ENCODE results near the gene SRPK1. TPM values are rescaled to one million over a fixed set of nuclear protein-coding genes. Genes with fewer than 3 reads are reported as not detected.

The SRPK1 gene
- total RNA-seq, 2 experiments from 2014 or later: 65.9 to 66.0 TPM

DNA sequence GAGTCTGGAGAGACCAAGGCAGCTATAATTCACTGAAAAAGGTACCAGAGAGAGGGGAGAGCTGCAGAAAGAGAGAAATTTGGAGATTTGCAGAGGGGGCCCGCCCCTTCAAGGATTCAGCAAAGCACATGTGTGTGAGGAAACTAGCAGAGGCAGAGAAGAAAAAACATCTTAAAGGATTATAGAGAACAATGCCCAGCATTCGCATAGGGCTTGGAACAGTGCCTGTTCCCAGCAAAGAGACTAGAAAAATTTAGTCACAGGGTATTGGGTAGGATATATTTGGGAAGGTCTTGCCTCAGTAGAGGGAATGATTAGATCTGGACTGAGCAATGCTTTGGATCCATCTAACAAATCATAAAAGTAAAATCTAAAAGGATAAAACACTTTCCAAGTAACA, 44.0 kb downstream of the SRPK1 start:
- DNase-seq: no peak

DNA sequence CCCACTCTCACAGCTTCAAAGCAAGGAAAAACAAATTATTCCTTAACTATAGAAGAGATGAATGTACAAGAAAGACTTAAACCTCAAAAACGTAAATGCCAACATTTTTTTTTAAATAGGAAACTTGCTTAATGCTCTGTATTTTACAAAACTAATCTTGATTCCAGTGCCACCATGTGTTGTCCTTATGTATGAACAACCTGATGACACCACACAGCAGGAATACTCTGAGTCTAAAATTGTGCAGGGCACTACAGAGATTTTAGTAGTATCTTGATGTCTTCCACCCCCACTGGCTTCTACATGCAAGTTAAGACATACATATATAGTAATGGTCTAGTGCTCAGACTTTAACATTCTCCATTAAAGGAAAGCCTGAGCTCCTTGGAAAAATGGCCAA, 46.2 kb downstream of the SRPK1 start:
- Mint-ChIP-seq H3K27ac (no peak overlapping the region), H3K4me3 (no peak overlapping the region), H3K36me3 (ENCODE audit: low read depth) (peaks cover 50% of the 10 kb centered on the region), H3K4me1 (peaks cover 5% of the 10 kb centered on the region), H3K9me3 (no peaks in the 10 kb centered on the region), H3K27me3 (no peaks in the 10 kb centered on the region)
- ChIA-PET POLR2A (no interaction called here), CTCF (interaction anchor here (0.6 to 0.9 kb wide), 2 partner anchors 13 to 478 kb away, joined by 3 to 4 read pairs; no protein-coding TSS in a partner anchor)
- DNase-seq: no peak

More for the DNA sequence above, 44.0 kb downstream of the SRPK1 start:
- CTCF ChIA-PET: interaction anchor here (0.9 kb wide), 1 partner anchor 15 kb away, joined by 3 read pairs; no protein-coding TSS in a partner anchor
- POLR2A ChIA-PET: no interaction called here
- peaks cover 59% of the 10 kb centered on the region for H3K36me3 Mint-ChIP-seq (ENCODE audit: low read depth)
- H3K27ac Mint-ChIP-seq: no peak overlapping the region
- no peaks in the 10 kb centered on the region for H3K27me3 Mint-ChIP-seq
- H3K9me3 Mint-ChIP-seq: peaks cover 14% of the 10 kb centered on the region
- H3K4me3 Mint-ChIP-seq: no peak overlapping the region
- H3K4me1 Mint-ChIP-seq: peaks cover 5% of the 10 kb centered on the region

DNA sequence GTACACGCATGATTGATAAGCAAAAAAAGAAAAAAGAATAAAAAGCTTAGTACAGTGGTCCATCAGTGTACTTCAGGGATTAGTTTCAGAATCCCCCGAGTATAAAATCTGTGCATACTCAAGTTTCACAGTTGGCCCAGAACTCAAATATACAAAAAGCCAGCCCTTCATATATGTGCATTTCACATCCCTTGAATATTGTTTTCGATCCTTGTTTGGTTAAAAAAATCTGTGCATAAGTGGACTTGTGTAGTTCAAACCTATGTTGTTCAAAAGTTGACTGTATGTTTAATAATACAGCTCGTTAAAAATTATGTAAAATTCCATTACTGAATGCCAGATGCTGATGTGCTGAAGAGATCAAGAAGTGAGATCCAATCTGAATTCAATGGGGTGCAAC, 61.5 kb downstream of the SRPK1 start:
- H3K27ac Mint-ChIP-seq: no peak overlapping the region
- H3K36me3 Mint-ChIP-seq (ENCODE audit: low read depth): peaks cover 70% of the 10 kb centered on the region
- peaks cover 2% of the 10 kb centered on the region for H3K9me3 Mint-ChIP-seq
- H3K4me3 Mint-ChIP-seq: no peak overlapping the region
- CTCF ChIA-PET: no interaction called here
- no peaks in the 10 kb centered on the region for H3K27me3 Mint-ChIP-seq
- POLR2A ChIA-PET: no interaction called here
- DNase-seq: no peak
- H3K4me1 Mint-ChIP-seq: peaks cover 3% of the 10 kb centered on the region

DNA sequence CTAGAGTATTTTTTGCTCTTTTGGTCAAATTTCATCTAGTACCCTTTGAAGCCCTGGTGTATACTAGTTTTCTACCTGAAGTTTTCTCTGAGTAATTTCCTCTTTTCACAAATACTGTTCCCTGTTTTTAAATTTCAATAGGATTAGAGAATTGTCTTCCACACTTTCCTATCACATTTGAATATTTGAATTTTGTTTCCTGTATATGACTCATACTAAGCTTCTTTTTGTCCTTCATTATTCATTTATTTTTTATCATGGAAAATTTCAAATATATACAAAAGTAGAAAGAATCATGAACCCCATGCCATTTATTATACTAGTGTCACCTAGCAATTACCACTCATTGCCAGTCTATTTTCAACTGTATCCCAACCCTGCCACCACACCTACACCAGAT, 63.0 kb downstream of the SRPK1 start:
- H3K27me3 Mint-ChIP-seq: no peaks in the 10 kb centered on the region
- no peak for DNase-seq
- H3K27ac Mint-ChIP-seq: no peak overlapping the region
- H3K4me3 Mint-ChIP-seq: no peak overlapping the region
- no peaks in the 10 kb centered on the region for H3K9me3 Mint-ChIP-seq
- peaks cover 3% of the 10 kb centered on the region for H3K4me1 Mint-ChIP-seq
- ChIA-PET POLR2A (no interaction called here), CTCF (interaction anchor here (0.6 kb wide), 1 partner anchor 32 kb away, joined by 3 read pairs; no protein-coding TSS in a partner anchor)
- peaks cover 72% of the 10 kb centered on the region for H3K36me3 Mint-ChIP-seq (ENCODE audit: low read depth)

DNA sequence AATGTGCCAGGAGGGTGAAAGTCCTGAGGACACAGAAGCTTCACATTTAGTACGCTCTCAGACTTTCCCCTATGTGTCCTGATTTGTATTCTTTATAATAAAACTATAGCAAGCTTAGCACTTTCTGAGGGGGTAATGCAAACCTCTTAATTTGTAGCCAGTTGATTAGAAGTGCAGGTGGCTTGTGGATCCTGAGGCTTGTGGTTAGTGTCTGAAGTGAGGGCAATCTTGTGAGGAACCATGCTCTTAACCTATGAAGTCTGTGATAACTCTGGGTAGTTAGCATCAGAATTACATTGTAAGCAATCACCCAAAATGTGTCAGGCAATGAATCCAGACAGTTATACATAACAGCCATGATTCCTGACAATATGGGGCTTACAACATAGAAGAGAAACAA, 64.6 kb downstream of the SRPK1 start:
- H3K27ac Mint-ChIP-seq: no peak overlapping the region
- DNase-seq: no peak
- peaks cover 1% of the 10 kb centered on the region for H3K4me1 Mint-ChIP-seq
- no peaks in the 10 kb centered on the region for H3K9me3 Mint-ChIP-seq
- H3K36me3 Mint-ChIP-seq (ENCODE audit: low read depth): peaks cover 72% of the 10 kb centered on the region
- POLR2A ChIA-PET: no interaction called here
- CTCF ChIA-PET: interaction anchor here (1.3 kb wide), 1 partner anchor 16 kb away, joined by 4 read pairs; no protein-coding TSS in a partner anchor
- H3K27me3 Mint-ChIP-seq: no peaks in the 10 kb centered on the region
- no peak overlapping the region for H3K4me3 Mint-ChIP-seq

DNA sequence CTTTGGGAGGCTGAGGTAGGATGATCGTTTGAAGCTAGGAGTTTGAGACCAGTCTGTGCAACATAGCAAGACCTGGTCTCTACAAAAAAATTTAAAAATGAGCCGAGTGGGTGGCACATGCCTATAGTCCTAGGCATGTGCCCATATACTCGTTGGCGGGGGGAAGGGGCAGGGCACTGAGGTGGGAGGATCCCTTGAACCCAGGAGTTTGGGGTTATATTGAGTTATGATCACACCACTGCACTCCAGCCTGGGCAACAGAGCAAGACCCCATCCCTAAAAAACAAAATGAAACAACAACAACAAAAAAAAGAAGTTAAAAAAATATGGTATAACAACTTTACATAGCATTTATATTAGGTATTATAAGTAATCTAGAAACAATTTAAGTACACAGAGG, 67.9 kb downstream of the SRPK1 start:
- CTCF ChIA-PET: interaction anchor here (1.0 to 1.4 kb wide), 2 partner anchors 9 to 17 kb away, joined by 3 to 4 read pairs; no protein-coding TSS in a partner anchor
- H3K27me3 Mint-ChIP-seq: no peaks in the 10 kb centered on the region
- no peaks in the 10 kb centered on the region for H3K4me1 Mint-ChIP-seq
- POLR2A ChIA-PET: interaction anchor here (0.5 kb wide), 1 partner anchor 177 kb away, joined by 4 read pairs; no protein-coding TSS in a partner anchor
- peaks cover 74% of the 10 kb centered on the region for H3K36me3 Mint-ChIP-seq (ENCODE audit: low read depth)
- no peak overlapping the region for H3K4me3 Mint-ChIP-seq
- no peak for DNase-seq
- H3K27ac Mint-ChIP-seq: no peak overlapping the region
- peaks cover 4% of the 10 kb centered on the region for H3K9me3 Mint-ChIP-seq

DNA sequence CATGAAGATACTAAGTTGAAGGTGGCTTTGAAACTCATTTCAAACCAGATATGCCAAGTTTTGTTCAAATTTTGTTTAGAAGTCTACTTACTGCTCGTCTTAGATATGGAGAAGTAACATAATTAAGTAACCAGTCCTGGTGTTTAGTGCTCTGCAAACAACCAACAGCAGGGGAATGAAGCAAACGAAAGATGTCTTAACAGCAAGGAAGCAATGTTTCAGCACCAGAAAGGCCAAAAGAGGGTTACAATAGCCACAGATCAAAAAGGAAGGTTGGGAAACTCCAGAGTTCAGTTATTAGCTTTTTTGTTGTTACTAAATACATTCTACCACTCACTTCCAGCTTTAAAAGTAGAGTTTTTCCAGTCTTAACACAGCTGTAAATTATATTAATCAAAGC, 70.7 kb downstream of the SRPK1 start:
- CTCF ChIA-PET: no interaction called here
- H3K4me3 Mint-ChIP-seq: no peak overlapping the region
- no peak for DNase-seq
- H3K4me1 Mint-ChIP-seq: no peaks in the 10 kb centered on the region
- peaks cover 67% of the 10 kb centered on the region for H3K36me3 Mint-ChIP-seq (ENCODE audit: low read depth)
- peaks cover 4% of the 10 kb centered on the region for H3K9me3 Mint-ChIP-seq
- H3K27ac Mint-ChIP-seq: no peak overlapping the region
- H3K27me3 Mint-ChIP-seq: no peaks in the 10 kb centered on the region
- POLR2A ChIA-PET: no interaction called here

DNA sequence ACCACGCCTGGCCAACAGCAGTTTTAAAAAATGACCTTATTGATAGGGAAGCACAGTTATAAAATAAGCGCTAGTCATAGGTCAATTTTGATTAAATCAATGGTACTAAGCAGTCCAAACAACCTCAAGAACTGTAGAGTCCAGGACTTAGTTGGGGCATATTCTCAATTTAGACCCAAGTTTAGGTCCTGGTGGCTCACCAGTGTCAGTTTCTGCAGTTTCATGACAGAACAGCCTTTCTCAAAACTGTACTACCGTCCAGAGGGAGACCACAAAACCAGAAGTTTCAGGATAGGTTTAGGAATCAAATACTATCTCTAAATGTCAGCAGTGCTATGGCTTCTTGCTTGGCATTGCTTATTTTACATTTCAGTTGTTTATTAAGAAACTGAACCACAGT, 76.6 kb downstream of the SRPK1 start:
- H3K4me1 Mint-ChIP-seq: peaks cover 1% of the 10 kb centered on the region
- H3K9me3 Mint-ChIP-seq: peaks cover 4% of the 10 kb centered on the region
- no peak overlapping the region for H3K27ac Mint-ChIP-seq
- POLR2A ChIA-PET: no interaction called here
- H3K27me3 Mint-ChIP-seq: no peaks in the 10 kb centered on the region
- CTCF ChIA-PET: no interaction called here
- no peak overlapping the region for H3K4me3 Mint-ChIP-seq
- DNase-seq: no peak
- peaks cover 38% of the 10 kb centered on the region for H3K36me3 Mint-ChIP-seq (ENCODE audit: low read depth)

DNA sequence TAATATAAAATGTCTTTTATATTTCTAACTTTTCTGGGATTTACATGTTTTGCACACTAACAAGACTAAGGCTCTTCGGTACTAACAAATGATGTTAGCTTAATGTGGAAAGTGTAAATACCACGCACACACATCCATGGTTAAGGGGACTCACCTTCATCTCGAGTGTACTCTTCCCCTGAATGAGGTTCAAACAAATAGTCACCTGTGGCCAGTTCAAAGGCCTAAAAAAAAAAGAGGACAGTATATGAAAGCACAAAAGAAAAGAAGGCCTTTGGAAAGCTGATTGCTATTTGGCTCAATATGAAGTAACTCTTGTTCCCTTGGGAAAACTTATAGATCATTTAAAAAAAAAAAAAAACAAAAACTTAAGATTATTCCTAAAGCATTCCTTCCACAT, 78.5 kb downstream of the SRPK1 start:
- H3K27me3 Mint-ChIP-seq: no peaks in the 10 kb centered on the region
- H3K9me3 Mint-ChIP-seq: no peaks in the 10 kb centered on the region
- DNase-seq: no peak
- H3K4me3 Mint-ChIP-seq: no peak overlapping the region
- peaks cover 1% of the 10 kb centered on the region for H3K4me1 Mint-ChIP-seq
- ChIA-PET POLR2A (no interaction called here), CTCF (interaction anchor here (0.6 to 0.7 kb wide), 2 partner anchors 26 to 109 kb away, joined by 3 to 4 read pairs; no protein-coding TSS in a partner anchor)
- no peak overlapping the region for H3K27ac Mint-ChIP-seq
- peaks cover 33% of the 10 kb centered on the region for H3K36me3 Mint-ChIP-seq (ENCODE audit: low read depth)

DNA sequence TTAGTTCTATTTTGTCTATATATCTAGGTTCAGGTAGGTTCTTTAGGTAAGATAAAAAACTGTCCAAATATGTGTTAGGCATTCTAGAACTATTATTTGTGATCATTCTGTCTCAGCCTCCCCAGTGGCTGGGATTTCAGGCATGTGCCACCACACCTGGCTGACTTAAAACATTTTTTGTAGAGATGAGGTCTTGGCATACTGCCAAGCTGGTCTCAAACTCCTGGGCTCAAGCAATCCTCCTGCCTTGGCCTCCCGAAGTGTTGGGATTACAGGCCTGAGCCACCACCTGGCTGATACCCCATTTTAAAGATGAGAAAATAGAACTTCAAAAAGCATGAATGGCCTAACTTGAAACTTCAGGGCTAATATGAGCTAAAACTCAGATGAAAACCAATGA, 81.9 kb downstream of the SRPK1 start:
- Mint-ChIP-seq H3K4me1 (peaks cover 1% of the 10 kb centered on the region), H3K4me3 (no peak overlapping the region), H3K9me3 (no peaks in the 10 kb centered on the region), H3K27ac (no peak overlapping the region), H3K36me3 (ENCODE audit: low read depth) (peaks cover 36% of the 10 kb centered on the region), H3K27me3 (no peaks in the 10 kb centered on the region)
- DNase-seq: no peak
- ChIA-PET POLR2A (no interaction called here), CTCF (interaction anchor here (0.6 to 1.4 kb wide), 3 partner anchors 9 to 51 kb away, joined by 3 to 5 read pairs (median 4); no protein-coding TSS in a partner anchor)

DNA sequence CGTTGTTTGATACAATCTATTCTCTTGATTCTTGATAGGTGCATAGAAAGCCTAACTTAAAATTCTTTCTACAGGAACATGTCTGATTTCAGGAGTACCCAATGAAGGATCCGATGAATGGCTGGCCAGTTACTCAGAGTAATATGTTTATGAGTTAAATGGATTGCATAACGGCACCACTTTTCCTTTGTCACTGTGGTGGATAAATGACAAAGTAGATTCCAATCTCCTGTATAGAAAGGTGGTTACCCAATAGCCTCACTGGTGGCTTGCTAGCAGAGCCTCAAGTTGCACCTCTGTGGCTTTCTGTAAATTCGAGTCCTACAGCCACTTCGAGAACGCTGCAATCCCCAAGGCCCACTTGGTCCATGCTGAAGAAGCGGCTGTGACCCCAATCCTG, 87.4 kb downstream of the SRPK1 start:
- DNase-seq: no peak
- ChIA-PET POLR2A (no interaction called here), CTCF (no interaction called here)
- Mint-ChIP-seq H3K4me1 (no peaks in the 10 kb centered on the region), H3K4me3 (no peak overlapping the region), H3K36me3 (ENCODE audit: low read depth) (peaks cover 27% of the 10 kb centered on the region), H3K27ac (no peak overlapping the region), H3K9me3 (no peaks in the 10 kb centered on the region), H3K27me3 (no peaks in the 10 kb centered on the region)

DNA sequence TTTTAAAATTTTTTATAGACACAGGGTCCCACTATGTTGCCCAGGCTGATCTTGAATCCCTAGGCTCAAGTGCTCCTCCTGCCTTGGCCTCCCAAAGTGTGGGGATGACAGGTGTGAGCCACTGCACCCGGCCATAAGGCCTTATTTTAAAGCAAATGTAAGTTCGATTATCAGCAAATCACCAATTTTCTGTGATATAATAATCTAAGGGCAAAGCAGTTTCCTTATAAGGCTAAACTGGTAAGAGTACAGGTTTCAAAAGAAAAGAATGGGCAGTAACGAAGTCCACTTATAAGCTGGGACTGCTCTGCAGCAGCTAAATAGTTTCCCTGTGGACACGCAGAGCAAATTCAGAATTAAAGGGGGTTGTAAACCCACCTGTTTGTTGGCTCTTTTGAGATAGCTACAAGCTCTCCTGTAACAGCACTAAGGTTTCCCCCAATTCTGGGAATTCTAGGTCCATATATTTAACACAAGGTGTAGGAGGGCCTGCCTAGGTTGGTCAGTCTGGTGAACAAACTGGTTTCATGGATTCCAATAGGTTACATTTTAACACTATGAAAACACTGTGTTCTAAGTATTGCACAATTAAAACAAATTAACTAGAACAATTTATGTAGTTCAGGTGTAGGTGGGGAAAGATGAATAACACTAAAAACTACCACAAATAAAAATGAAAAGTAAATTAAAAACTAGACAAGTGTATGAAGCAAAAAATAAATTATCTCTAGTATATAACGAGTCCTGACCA, 89.5 kb downstream of the SRPK1 start:
- Mint-ChIP-seq H3K36me3 (ENCODE audit: low read depth) (peaks cover 16% of the 10 kb centered on the region), H3K9me3 (no peaks in the 10 kb centered on the region), H3K4me3 (no peak overlapping the region), H3K27ac (no peak overlapping the region), H3K4me1 (no peaks in the 10 kb centered on the region), H3K27me3 (no peaks in the 10 kb centered on the region)
- no peak for DNase-seq
- POLR2A ChIA-PET: interaction anchor here (0.6 kb wide), 1 partner anchor 25 kb away, joined by 3 read pairs; no protein-coding TSS in a partner anchor
- CTCF ChIA-PET: interaction anchor here (1.0 to 1.2 kb wide), 2 partner anchors 16 to 88 kb away, joined by 3 read pairs; no protein-coding TSS in a partner anchor

DNA sequence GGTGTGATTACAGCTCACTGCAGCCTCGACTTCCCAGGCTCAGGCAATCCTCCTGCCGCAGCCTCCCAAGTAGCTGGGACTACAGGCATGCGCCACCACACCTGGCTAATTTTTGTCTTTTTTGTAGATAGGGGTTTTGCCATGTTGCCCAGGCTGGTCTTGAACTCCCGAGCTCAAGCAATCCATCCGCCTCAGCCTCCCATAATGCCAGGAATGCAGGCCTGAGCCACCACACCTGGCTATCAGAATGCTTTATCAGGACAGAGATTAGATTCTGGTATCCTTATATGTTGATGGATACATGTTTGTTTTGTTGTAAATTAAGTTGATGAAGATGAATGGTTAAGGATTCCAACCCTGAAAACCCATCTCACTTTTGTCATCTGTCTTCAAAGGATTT, 91.6 kb downstream of the SRPK1 start:
- peaks cover 10% of the 10 kb centered on the region for H3K36me3 Mint-ChIP-seq (ENCODE audit: low read depth)
- no peaks in the 10 kb centered on the region for H3K27me3 Mint-ChIP-seq
- ChIA-PET POLR2A (no interaction called here), CTCF (interaction anchor here (0.6 kb wide), 1 partner anchor 39 kb away, joined by 3 read pairs; no protein-coding TSS in a partner anchor)
- H3K4me3 Mint-ChIP-seq: no peak overlapping the region
- H3K27ac Mint-ChIP-seq: no peak overlapping the region
- no peaks in the 10 kb centered on the region for H3K4me1 Mint-ChIP-seq
- DNase-seq: no peak
- no peaks in the 10 kb centered on the region for H3K9me3 Mint-ChIP-seq
